ENCODE data around the gene TTC33. TPM values are rescaled to one million over a fixed set of nuclear protein-coding genes. Genes with fewer than 3 reads are reported as not detected.
"Not testable (repeated sequence)": the region's sequence is repeated elsewhere in the genome, so short reads cannot be mapped to it uniquely, and the experiment has no call there.

Gene TTC33
- total RNA-seq, 4 donors from 2014 or later = 6.4 to 67.3 (median 17.4) TPM

DNA sequence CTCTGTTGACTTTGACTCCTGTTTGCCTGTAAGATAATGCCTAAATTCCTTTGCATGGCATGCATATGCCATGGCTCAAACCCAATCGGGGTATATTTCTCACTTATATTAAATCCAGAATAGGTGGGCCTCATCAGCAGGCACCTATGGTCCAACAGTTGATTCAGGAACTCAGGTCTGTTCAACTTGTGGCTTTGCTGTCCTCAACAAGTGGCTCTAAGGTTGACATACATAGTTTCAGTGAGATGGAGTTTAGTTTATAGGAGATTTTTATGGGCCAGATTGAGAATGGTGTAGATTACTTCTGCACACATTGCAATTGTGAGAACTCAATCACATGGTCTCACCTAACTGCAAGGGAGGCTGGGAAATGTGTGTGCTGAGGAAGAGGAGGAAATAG, 107.6 kb downstream of the TTC33 start:
- intact Hi-C loops (cut with DNase I; ENCODE audit: low total_unique reads) (no loop called here), in situ Hi-C loops (cut with MboI; ENCODE audit: low pct_ligation_motif_present in 1 of 4, low pct_unique_long_range_greater_than_20kb in 1 of 4, low sequenced_read_pairs in 3 of 4) (no loop called here)
- Histone ChIP-seq H3K4me3 (no peak overlapping the region), H3K27ac (no peak overlapping the region), H3K27me3 (no peaks in the 10 kb centered on the region), H3K4me1 (peaks cover 0 to 20% (median 6%) of the 10 kb centered on the region in 4 donors), H3K9me3 (no peaks in the 10 kb centered on the region), H3K36me3 (no peaks in the 10 kb centered on the region)
- 80 to 92% methylated on average over 1 of the region's 1 CpG for WGBS, 2 donors (ENCODE audit: low coverage in 1 of 2)
- TF ChIP-seq POLR2AphosphoS5 (IDR thresholded peaks at IDR 0.05) (no peak), POLR2A (IDR thresholded peaks at IDR 0.05) (no peak), EP300 (IDR thresholded peaks at IDR 0.05; ENCODE audit: low read depth) (no peak)
- TF ChIP-seq, protein P1, sequence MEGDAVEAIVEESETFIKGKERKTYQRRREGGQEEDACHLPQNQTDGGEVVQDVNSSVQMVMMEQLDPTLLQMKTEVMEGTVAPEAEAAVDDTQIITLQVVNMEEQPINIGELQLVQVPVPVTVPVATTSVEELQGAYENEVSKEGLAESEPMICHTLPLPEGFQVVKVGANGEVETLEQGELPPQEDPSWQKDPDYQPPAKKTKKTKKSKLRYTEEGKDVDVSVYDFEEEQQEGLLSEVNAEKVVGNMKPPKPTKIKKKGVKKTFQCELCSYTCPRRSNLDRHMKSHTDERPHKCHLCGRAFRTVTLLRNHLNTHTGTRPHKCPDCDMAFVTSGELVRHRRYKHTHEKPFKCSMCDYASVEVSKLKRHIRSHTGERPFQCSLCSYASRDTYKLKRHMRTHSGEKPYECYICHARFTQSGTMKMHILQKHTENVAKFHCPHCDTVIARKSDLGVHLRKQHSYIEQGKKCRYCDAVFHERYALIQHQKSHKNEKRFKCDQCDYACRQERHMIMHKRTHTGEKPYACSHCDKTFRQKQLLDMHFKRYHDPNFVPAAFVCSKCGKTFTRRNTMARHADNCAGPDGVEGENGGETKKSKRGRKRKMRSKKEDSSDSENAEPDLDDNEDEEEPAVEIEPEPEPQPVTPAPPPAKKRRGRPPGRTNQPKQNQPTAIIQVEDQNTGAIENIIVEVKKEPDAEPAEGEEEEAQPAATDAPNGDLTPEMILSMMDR (IDR thresholded peaks at IDR 0.05) = no peak
- DNase-seq = no peak

GRCh38 chr5:40646266-40646665, 109.5 kb downstream of the TTC33 start:
- WGBS, 2 donors (ENCODE audit: low coverage in 1 of 2) = 37 to 46% methylated on average over 3 of the region's 3 CpGs
- in situ Hi-C loops (cut with MboI; ENCODE audit: low pct_ligation_motif_present in 1 of 4, low pct_unique_long_range_greater_than_20kb in 1 of 4, low sequenced_read_pairs in 3 of 4) = no loop called here
- DNase-seq = no peak
- Histone ChIP-seq H3K27ac (peak overlapping the region; percentile 22 to 72 (median 47)), H3K4me1 (peaks cover 0 to 13% (median 2%) of the 10 kb centered on the region in 4 donors), H3K27me3 (no peaks in the 10 kb centered on the region), H3K36me3 (no peaks in the 10 kb centered on the region), H3K9me3 (no peaks in the 10 kb centered on the region), H3K4me3 (no peak overlapping the region)
- intact Hi-C loops (cut with DNase I; ENCODE audit: low total_unique reads) = no loop called here
- no peak for TF ChIP-seq EP300 (IDR thresholded peaks at IDR 0.05; ENCODE audit: low read depth)
- TF ChIP-seq POLR2AphosphoS5 (IDR thresholded peaks at IDR 0.05) = peak in 2 of 3 donors; percentile 15 to 27
- TF ChIP-seq, protein P1 (IDR thresholded peaks at IDR 0.05) = no peak
- no peak for TF ChIP-seq POLR2A (IDR thresholded peaks at IDR 0.05)

GRCh38 chr5:40639531-40639930, 116.2 kb downstream of the TTC33 start:
- H3K9me3 ChIP-seq; intact Hi-C loops (cut with DNase I; ENCODE audit: low total_unique reads); H3K4me3 ChIP-seq; H3K27me3 ChIP-seq; H3K36me3 ChIP-seq; H3K4me1 ChIP-seq; H3K27ac ChIP-seq; DNase-seq; in situ Hi-C loops (cut with MboI; ENCODE audit: low pct_ligation_motif_present in 1 of 4, low pct_unique_long_range_greater_than_20kb in 1 of 4, low sequenced_read_pairs in 3 of 4): not testable (repeated sequence)
- WGBS, 2 donors (ENCODE audit: low coverage in 1 of 2) = 91 to 100% methylated on average over 1 of the region's 1 CpG

DNA sequence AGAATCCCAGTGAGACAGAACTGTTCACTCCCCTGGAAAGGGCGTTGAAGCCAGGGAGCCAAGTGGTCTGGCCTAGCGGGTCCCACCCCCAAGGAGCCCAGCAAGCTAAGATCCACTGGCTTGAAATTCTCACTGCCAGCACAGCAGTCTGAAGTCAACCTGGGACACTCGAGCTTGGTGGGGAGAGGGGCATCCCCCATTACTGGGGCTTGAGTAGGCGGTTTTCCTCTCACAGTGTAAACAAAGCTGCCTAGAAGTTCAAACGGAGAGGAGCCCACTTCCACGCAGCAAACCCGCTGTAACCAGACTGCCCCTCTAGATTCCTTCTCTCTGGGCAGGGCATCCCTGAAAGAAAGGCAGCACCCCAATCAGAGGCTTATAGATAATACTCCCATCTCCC, 121.2 kb downstream of the TTC33 start:
- Histone ChIP-seq H3K36me3 (no peaks in the 10 kb centered on the region), H3K27ac (no peak overlapping the region), H3K27me3 (no peaks in the 10 kb centered on the region), H3K9me3 (peaks cover 0 to 7% of the 10 kb centered on the region in 2 donors), H3K4me3 (no peak overlapping the region), H3K4me1 (peaks cover 0 to 4% (median 1%) of the 10 kb centered on the region in 4 donors)
- 90% methylated on average over 7 of the region's 7 CpGs; no CpG with 5 or more reads in 1 of the 2 donors for WGBS, 2 donors (ENCODE audit: low coverage in 1 of 2)
- TF ChIP-seq POLR2A (IDR thresholded peaks at IDR 0.05) (no peak), EP300 (IDR thresholded peaks at IDR 0.05; ENCODE audit: low read depth) (no peak), POLR2AphosphoS5 (IDR thresholded peaks at IDR 0.05) (no peak)
- TF ChIP-seq, protein P1 (IDR thresholded peaks at IDR 0.05) = no peak
- in situ Hi-C loops (cut with MboI; ENCODE audit: low pct_ligation_motif_present in 1 of 4, low pct_unique_long_range_greater_than_20kb in 1 of 4, low sequenced_read_pairs in 3 of 4) (no loop called here), intact Hi-C loops (cut with DNase I; ENCODE audit: low total_unique reads) (no loop called here)
- DNase-seq = no peak

DNA sequence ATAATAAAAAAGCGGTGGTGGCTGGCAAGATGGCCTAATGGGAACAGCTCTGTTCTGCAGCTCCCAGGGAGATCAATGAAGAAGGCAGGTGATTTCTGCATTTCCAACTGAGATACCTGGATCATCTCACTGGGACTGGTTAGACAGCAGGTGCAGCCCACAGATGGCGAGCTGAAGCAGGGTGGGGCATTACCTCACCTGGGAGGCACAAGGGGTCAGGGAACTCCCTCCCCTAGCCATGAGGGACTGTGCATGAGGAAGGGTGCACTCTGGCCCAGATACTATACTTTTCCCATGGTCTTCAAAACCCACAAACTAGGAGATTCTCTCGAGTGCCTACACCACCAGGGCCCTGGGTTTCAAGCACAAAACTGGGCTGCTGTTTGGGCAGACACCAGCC, 121.6 kb downstream of the TTC33 start:
- H3K27ac ChIP-seq = no peak overlapping the region
- no peaks in the 10 kb centered on the region for H3K36me3 ChIP-seq
- intact Hi-C loops (cut with DNase I; ENCODE audit: low total_unique reads) = no loop called here
- no peaks in the 10 kb centered on the region for H3K27me3 ChIP-seq
- TF ChIP-seq, protein P1 (IDR thresholded peaks at IDR 0.05) = no peak
- TF ChIP-seq POLR2A (IDR thresholded peaks at IDR 0.05) = no peak
- no peak for TF ChIP-seq EP300 (IDR thresholded peaks at IDR 0.05; ENCODE audit: low read depth)
- no peak for TF ChIP-seq POLR2AphosphoS5 (IDR thresholded peaks at IDR 0.05)
- no peak overlapping the region for H3K4me3 ChIP-seq
- in situ Hi-C loops (cut with MboI; ENCODE audit: low pct_ligation_motif_present in 1 of 4, low pct_unique_long_range_greater_than_20kb in 1 of 4, low sequenced_read_pairs in 3 of 4) = no loop called here
- 45 to 73% methylated on average over 1 to 3 of the region's 3 CpGs for WGBS, 2 donors (ENCODE audit: low coverage in 1 of 2)
- H3K4me1 ChIP-seq = peaks cover 0 to 4% (median 1%) of the 10 kb centered on the region in 4 donors
- DNase-seq = peak; percentile 32
- H3K9me3 ChIP-seq = peaks cover 0 to 7% of the 10 kb centered on the region in 2 donors
